HG03521 (cell line): Measurements from ENCODE around the gene WFDC1.
"Not testable (repeated sequence)": the region's sequence is repeated elsewhere in the genome, so short reads cannot be mapped to it uniquely, and the experiment has no call there.

Experiments used
- ATAC-seq: cut with Tn5 transposase; IDR thresholded peaks from one replicate; pipeline ENCODE4 v1.9.1; 2021; ENCODE audit warnings: mild to moderate bottlenecking, moderate library complexity; ENCODE audit not compliant: unreplicated experiment

Gene WFDC1

DNA sequence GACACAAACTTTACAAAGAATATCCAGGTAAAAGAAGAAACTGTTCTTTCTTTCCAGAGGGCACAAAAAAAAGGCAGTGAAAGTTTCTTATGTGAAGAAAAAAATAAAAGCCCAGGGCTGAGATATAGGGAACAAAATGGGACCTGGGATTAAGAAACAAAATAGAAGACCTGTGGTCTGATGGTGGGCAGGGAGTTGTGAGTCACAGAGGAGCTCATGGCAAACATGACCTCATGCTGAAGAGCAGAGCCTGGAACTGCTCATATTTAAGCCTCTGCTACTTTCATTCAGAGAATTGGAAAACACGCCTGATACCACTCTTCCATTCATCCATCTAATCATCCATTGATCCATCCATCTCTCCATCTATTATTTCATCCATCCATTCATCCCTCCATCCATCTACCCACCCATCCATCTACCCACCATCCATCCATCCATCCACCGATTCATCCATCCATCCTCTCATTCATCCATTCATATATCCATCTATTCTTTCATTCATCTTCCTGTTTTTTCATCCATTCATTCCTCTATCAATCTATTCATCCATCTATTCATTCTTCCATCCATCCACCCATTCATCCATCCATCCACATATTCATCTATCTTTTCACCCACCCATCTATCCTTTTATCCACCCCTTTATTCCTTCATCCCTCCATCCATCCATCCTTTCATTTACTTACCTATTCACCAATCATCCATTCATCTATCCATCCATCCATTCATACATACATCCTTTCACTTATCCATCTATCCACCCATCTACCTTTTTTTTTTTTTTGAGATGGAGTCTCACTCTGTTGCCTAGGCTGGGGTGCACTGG is 30.0 kb downstream of the WFDC1 start:
- no peak for ATAC-seq

DNA sequence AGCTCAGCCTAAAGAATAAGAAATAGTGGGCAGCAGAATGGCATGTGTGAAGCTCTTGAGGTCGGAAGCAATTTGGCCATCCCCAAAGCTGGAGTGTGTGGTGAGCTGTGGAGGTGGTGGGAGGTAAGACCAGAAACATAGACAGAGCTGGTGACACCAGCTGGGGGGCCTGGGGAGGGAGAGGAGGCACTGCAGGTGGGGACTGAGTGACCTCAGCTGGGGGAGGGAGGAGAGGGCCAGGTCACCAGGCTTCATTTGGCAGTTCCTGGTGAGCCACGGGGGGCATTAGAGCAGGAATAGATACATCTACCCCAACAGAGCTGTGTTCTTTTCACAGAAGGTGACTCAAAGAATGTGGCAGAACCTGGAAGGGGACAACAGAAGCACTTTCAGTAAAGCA is 31.9 kb downstream of the WFDC1 start:
- ATAC-seq, result no peak

DNA sequence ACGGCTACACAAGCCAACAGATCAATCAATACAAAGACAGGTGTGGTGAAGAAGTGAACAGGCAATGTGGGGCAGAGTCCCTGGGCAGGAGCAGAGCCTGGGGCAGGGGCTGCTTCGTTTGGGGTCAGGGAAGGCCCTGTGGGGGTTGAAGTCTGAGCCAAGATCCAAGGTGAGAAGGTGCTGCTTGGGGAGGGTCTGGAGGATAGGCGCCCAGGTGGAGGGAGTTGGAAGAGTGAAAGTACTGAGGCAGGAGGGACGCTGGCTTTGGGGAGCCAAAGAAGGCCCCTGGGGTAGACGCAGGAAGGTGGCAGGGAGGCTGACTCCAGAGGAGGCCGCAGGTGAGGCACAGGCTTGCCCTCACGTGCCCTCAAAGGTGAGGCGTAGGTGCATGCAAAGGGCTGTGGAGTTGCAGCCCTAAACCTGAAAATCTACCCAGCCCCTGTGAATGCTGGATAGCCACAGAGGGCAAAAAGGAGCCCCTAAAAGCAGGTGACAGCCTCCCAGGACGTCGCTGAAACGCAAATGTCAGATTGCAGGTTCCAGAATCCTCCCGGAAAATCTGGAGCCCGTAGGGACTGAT is 33.3 kb downstream of the WFDC1 start:
- no peak for ATAC-seq

DNA sequence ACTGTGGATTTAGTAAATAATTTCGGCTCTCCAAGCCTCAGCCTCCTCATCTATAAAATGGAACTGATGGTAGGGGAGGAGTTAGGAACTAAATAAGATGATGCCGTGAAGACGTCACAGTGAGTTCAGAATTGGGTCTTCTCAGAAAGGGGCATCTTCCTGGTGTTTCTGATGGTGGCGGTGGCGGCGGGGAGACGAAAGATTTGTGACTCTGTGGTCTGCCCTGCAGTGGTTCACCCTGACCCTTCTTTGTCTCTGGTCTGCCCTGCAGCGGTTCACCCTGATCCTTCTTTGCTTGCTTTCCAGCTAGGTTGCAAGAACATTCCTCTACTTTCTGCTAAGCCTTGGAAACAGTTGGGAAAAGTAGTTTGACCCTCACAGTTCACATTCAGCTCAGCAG is 34.3 kb downstream of the WFDC1 start:
- ATAC-seq, result no peak

DNA sequence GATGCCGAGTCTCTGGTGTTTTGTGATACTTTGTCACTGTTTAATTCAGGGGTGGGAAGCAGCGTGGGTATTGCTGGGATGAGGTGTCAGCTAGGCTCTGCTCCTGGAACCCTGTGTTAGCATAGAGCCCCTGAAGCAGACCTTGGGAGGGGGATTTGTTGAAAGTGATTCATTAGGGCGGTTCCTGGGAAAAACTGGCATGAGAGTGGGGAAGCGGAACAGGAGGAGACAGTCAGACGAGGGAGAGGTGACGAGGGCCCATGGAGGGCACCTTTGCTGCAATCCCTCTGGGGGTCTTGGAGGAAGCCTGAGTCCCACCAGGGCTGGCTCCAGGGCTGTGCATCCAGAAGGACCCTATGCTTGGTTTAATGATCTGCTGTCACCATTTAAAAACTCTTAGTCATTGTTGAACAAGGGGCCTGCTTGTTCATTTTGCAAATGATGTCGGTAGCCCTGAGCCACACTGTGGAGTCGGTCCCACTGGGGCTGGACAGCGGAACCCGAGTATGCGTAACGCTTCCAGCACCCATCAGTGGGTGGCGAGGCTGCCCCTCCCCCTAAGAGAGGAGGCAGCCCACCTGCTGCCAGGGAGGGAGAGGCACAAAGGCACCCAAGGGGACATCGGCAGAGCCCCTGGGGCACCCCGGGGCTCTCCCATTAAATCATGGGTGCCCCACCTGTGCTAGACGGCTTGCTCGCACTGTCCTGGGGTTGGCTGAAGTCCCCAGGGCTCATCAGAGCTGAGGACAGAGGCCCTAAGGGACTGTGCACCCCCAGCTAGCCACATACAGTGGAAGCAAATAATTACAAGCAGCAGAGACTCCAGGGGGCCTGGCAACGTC is 35.4 kb downstream of the WFDC1 start:
- ATAC-seq, result no peak

DNA sequence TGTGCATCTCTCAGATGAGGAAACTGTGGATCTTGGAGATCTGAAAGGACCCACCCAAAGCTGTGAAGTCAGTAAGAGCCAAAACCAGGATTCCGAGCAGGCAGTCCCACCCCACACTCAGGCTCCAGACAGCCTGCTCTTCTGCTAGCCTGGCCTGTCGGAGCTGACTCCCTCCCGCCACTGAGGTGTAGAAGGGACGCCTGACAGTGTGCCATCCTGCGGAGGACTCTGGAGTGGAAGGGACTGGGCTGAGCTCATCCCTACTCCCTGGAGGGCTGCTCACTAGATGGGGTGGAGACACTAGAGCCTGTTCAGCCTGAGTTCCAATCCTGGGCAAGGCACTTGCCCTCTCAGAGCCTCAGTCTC is 36.0 kb downstream of the WFDC1 start:
- no peak for ATAC-seq

DNA sequence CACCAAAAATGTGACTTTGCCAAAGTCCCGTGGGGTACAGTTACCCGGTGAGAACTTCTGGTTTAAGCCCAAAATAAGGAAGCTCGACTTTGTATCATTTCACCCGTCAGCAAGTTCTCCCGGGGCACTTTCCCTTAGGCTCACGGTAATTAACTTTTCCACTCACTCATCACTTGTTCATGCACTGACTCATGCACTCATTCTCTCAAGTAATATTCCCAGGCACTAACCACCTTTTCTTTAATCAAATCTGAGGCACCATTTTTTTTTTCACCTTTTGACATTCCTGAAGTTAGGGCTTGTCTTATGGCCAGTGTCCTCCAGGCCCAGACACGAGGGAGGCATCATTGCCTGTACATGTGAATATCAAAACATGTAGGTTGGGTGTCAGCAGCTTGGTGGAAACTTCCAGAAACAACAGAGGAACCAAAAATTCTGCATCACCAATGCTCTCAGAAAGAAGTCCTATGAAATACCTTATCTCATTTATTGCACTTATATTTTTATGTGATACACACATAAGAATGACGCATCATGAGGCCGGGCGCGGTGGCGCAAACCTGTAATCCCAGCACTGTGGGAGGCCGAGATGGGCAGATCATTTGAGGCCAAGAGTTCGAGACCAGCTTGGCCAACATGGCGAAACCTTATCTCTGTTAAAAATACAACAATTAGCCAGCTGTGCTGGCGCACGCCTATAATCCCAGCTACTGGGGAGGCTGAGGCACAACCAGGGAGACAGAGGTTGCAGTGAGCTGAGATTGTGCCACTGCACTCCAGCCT is 37.5 kb downstream of the WFDC1 start:
- ATAC-seq, result no peak

DNA sequence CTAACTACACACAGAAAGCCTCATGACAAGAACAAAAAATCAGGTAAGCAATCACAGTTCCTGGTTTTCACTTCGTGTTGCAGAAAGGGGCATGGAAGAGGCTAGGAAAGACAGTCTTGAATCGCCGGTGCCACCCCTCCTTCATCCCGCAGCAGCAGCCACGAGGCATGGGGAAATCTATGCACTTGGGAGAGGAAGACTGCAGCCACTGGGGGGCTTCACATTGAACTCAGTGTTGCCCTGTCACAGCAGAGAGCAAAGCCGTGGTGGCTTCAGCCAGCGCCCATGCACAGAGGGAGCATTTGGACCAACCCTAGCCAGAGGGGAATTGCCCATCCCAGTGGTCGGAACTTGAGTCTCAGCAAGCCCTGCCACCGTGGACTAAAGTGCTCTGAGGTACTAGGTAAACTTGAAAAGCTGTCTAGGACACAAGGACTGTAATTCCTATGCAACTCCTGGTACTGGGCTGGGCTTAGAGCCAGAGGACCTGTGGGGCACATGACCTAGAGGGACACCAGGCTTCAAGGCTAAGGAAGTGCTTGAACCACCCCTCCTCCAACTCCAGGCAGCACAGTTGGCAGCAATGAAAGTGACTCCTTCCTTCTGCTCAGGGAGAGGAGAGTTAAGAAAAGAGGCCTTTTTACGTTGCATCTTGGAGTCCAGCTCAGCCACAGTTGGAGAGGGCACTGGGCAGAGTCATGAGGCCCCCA is 38.5 kb downstream of the WFDC1 start:
- ATAC-seq, result no peak

DNA sequence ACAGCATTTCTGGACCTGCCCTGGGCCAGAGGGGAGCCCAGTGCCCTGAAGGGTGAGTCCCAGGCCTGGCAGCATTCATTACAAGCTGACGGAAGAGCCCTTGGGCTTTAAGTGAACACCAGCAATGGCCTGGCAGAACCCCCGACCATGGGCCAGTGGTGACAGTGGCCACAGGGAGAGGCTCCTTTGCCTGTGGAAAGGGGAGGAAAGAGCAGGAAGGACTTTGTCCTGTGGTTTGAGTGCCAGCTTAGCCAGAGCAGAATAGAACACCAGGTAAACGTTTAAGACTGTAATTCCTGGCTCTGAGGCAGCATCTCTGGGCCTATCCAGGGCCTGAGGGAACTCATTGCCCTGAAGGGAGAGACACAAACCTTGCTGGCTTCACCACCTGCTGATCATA is 39.4 kb downstream of the WFDC1 start:
- no peak for ATAC-seq

DNA sequence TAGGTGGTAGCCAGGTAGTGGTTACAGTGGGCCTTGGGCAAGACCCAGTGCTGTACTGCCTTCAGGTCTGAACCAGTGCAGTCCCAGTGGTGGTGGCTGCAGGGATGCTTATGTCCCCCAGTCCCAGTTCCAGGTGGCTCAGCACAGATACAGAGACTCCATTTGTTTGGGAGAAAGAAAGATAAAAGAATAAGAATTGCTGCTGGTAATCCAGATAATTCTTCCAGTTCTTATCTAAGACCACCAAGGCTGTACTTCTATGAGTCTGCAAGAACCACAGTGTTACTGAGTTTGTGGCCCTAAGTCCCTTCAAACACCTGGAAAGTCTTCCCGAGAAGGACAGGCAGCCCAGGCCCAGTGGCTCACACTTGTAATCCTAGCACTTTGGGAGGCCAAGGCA is 39.8 kb downstream of the WFDC1 start:
- no peak for ATAC-seq

DNA sequence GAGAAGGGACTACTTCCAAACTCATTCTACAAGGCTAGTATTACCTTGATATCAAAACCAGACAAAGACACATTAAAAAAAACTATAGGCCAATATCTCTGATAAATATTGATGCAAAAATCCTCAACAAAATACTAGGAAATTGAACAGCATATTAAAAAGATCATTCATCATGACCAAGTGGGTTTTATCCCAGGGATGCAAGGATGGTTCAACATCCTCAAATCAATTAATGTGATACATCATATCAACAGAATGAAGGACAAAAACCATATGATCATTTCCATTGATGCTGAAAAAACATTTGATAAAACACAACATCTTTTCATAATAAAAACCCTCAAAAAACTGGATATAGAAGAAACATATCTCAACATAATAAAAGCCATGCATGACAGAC is 42.6 kb downstream of the WFDC1 start:
- not testable (repeated sequence) for ATAC-seq

DNA sequence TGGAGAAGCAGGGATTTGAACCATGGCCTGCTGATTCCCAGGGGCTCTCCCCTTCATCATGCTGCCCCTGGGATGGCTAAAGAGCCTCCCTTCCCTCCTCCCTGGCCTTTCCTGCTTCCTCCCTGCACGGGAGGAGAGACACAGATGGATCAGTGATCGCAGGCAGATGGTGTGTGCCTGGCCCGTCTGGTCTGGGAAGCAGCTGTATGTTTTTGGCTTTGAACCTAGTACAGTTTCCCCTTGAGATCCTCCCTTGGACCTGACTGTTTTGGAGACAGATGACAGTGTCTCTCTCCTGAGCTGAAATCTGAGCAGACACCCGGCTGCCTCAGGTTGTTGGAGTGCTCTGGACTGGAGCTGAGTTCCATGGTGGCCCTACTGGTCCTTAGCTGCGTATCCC is 44.6 kb downstream of the WFDC1 start:
- no peak for ATAC-seq

DNA sequence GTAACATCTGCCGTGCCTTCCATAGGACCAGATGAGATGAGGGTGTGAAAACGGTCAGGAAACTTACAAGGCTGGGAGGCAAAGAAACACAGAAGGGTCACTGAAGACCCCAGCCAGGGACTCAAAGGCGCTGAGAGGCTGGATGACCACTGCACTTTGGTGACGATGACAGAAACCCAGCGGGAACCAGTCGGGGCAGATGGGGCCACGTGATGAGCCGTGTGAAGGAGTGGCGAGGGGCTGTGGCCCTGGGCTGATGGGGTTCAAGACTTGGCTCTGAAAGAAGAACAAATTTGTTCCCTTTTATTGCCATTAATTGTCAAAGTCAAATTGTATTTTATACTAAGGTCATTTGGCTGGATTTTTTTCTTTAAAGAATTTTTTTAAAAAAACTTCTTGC is 45.1 kb downstream of the WFDC1 start:
- no peak for ATAC-seq

DNA sequence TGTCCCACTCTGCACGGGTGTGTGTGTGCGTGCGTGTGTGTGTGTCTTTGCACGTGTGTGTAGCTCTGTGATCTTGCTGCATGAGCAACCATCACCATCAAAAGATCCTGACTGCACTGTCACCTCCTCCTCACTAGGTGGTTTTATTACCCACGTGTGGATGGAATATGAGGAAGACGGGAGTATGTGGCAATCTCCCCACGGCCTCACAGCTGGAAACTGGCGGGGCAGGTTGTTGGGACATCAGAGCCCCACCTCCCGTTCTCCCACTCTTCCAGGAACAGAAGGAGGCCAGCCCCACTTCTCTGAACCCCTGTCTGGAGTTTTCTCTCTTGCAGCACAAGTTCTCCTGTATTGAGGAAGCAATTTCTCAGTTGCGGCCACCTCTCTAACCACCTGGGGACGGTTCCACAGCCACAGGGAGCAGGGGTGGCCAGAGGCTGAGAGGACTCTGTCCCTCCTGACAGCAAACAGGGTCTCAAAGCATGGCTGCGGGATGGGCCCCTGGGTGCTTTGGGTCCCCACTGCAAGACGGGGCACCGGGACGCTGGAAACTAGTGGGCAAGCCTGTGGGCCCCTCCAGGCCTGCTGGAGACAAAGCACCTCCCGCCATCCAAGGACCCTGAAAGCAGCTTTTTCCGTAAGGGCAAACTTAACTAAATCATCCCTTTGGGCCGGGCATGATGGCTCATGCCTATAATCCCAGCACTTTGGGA is 45.8 kb downstream of the WFDC1 start:
- no peak for ATAC-seq

DNA sequence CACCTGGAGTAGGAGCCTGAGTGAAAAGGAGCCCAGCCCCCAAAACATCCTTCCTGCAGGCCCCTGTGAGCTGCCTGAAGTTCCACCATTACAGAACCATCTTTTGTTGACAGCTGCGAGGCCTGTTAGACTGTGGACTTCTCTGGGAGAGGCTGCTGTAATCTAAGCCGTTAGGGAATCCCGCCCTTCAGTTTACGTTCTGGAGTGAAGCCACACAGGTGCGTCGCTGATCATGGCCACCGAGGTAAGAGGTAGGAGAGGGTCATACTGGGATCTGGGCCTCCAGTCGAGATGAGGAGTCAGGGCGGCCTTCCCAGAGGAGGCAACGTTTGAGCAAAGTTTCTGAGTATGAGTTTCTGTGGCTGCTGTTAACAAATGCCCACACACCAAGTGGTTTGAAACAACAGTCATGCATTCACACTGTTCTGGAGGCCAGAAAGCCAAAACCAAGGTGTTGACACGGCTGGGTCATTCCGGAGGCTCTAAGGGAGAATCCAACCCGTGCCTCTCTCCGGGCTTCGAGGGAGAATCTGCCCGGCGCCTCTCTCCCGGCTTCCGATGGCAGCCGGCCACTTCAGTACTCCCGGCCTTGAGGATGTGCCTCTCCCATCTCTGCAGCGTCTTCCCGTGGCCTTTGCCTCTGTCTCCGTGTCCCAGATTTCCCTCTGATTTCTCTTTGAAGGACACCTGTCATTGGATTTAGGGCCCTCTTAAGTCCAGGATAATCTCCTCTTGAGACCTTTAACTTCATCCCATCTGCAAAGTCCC is 47.0 kb downstream of the WFDC1 start:
- ATAC-seq, result no peak

DNA sequence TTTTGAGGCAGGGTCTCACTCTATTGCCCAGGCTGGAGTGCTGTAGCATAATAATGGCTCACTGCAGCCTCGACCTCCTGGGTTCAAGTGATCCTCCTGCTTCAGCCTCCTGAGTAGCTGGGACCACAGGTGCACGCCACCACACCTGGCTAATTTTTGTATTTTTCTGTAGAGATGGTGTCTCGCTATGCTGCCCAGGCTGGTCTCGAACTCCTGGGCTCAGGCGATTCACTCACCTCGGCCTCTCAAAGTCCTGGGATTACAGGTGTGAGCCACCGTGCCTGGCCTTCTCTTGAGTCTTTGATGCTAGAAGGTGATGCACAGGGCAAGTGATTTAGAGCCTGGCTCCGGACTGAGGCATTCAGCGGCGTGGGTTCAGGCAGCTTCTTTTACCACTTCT is 49.1 kb downstream of the WFDC1 start:
- not testable (repeated sequence) for ATAC-seq

DNA sequence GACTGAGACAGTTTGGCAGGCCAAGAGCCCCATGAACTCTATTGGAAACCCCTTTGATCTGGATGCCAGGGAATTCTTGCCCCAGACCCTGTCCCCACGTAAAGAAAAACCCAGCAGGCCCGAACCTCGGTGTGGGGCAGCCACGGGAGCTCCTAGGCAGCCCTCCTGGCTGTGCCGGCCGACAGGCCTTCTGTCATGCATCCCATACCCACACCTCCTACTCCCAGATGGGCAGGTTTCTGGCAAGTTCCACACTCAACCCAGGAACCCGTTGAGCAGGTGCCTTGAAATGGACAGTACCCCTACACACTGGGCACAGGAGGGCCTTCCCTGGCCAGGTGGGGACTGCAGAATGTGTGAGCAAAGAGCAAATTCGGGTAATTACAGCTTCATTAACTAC is 50.1 kb downstream of the WFDC1 start:
- no peak for ATAC-seq

DNA sequence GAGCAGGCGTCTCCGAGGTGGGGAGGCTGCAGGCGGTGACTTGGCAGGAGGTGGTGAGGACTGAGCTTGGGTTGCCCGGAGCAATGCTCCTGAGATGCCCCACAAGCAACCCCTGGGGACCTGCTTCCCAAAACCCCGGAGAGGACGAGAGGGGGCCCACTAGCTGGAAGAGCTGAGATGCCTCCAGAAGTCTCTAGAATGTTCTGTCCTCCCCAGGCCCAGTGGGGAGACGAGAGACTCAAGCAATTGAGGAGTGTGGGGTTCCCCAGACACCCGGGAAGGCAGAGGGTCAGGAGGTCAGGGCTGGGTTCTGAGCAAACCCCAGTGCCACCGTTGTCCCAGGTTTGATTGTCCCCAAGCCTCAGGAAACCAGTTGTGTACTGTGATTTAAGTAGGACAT is 52.5 kb downstream of the WFDC1 start:
- ATAC-seq, result no peak

DNA sequence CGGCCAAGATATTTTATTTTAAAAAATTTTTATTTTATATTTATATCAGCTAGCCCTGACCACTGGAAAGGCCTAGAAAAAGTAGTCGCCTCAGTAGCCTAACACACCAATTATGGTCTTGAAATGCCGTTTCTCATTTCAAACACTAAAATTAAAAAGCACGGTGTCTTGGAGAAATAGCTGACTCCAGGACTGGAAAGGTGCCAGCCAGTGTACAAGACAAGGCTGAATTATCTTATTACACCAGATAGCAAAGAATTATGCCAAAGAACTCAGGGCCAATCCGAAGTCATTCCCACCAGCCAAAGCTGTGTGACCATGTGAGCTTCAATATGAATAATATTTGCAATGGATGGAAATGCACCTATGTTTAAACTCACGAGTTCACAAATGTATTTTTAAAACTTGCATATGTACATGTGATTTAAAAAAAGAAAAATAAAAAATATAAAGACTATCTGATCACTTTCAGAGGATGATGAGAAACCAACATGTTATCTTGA is 53.8 kb downstream of the WFDC1 start:
- no peak for ATAC-seq
